Right lung (tissue), 5 donors: ENCODE data around the gene TCF12. TPM values are rescaled to one million over a fixed set of nuclear protein-coding genes. Genes with fewer than 3 reads are reported as not detected.
A peak's percentile ranks its signal among the peaks of the same experiment; 100 is the strongest.

Source experiments
- DNase-seq, 2 donors: peaks; one replicate each; pipeline ENCODE4 v3.0.0-alpha.2; 2013
- polyA plus RNA-seq, 5 donors: library from polyadenylated mRNA; unstranded; fragments of 120-200 nt; gene quantifications; one replicate each; pipeline versions ENCODE4 v1.2.1 to v1.2.3, GENCODE V29; 2013; ENCODE audit warnings: inconsistent platforms in 1 of 5, low replicate concordance in 1 of 5; ENCODE audit not compliant: insufficient read length in 5 of 5, insufficient read depth in 1 of 5

The TCF12 gene
- polyA plus RNA-seq, 5 donors, result 84.2 to 169 (median 148) TPM

GRCh38 chr15:57015897-57016296, 97.5 kb downstream of the TCF12 start:
- no peak for DNase-seq

GRCh38 chr15:57017024-57017423, 98.6 kb downstream of the TCF12 start:
- DNase-seq, result no peak

- no peak for DNase-seq
These were observed 99.7 kb downstream of the TCF12 start for GRCh38 chr15:57018151-57018550.

- DNase-seq, result no peak
These were observed 101.2 kb downstream of the TCF12 start for GRCh38 chr15:57019496-57020160.

- DNase-seq, result no peak
These were observed 107.0 kb downstream of the TCF12 start for GRCh38 chr15:57025264-57025926.

- peak in 1 of 2 donors; percentile 18 for DNase-seq
These were observed 107.7 kb downstream of the TCF12 start for GRCh38 chr15:57026016-57026592.

GRCh38 chr15:57027596-57027995, 109.2 kb downstream of the TCF12 start:
- no peak for DNase-seq

GRCh38 chr15:57028176-57028575, 109.7 kb downstream of the TCF12 start:
- DNase-seq, result no peak

GRCh38 chr15:57030011-57030410, 111.6 kb downstream of the TCF12 start:
- DNase-seq, result no peak

GRCh38 chr15:57031082-57031481, 112.6 kb downstream of the TCF12 start:
- DNase-seq, result no peak

GRCh38 chr15:57031605-57032004, 113.2 kb downstream of the TCF12 start:
- peak in 1 of 2 donors; percentile 12 for DNase-seq

- DNase-seq, result no peak
These were observed 113.9 kb downstream of the TCF12 start for GRCh38 chr15:57032338-57032737.

- no peak for DNase-seq
These were observed 115.4 kb downstream of the TCF12 start for GRCh38 chr15:57033715-57034439.

- no peak for DNase-seq
These were observed 116.2 kb downstream of the TCF12 start for GRCh38 chr15:57034613-57035012.

- DNase-seq, result no peak
These were observed 117.2 kb downstream of the TCF12 start for GRCh38 chr15:57035664-57036063.

GRCh38 chr15:57036352-57036751, 117.9 kb downstream of the TCF12 start:
- no peak for DNase-seq

- DNase-seq, result no peak
These were observed 119.1 kb downstream of the TCF12 start for GRCh38 chr15:57037548-57037947.

GRCh38 chr15:57038040-57038439, 119.6 kb downstream of the TCF12 start:
- no peak for DNase-seq

GRCh38 chr15:57038496-57038895, 120.1 kb downstream of the TCF12 start:
- no peak for DNase-seq

GRCh38 chr15:57041416-57041815, 123.0 kb downstream of the TCF12 start:
- DNase-seq, result no peak

- DNase-seq, result no peak
These were observed 125.7 kb downstream of the TCF12 start for GRCh38 chr15:57044072-57044702.

GRCh38 chr15:57044970-57045369, 126.5 kb downstream of the TCF12 start:
- no peak for DNase-seq
